Measurements from ENCODE around the gene CFAP99. TPM values are rescaled to one million over a fixed set of nuclear protein-coding genes. Genes with fewer than 3 reads are reported as not detected.

Gene CFAP99
- total and polyA plus RNA-seq, 9 of the 15 experiments (the other 6 are each of a cell fraction or from before 2014, with no cell fraction given): 0.07 to 0.18 (median 0.09) TPM; not detected in 6

DNA sequence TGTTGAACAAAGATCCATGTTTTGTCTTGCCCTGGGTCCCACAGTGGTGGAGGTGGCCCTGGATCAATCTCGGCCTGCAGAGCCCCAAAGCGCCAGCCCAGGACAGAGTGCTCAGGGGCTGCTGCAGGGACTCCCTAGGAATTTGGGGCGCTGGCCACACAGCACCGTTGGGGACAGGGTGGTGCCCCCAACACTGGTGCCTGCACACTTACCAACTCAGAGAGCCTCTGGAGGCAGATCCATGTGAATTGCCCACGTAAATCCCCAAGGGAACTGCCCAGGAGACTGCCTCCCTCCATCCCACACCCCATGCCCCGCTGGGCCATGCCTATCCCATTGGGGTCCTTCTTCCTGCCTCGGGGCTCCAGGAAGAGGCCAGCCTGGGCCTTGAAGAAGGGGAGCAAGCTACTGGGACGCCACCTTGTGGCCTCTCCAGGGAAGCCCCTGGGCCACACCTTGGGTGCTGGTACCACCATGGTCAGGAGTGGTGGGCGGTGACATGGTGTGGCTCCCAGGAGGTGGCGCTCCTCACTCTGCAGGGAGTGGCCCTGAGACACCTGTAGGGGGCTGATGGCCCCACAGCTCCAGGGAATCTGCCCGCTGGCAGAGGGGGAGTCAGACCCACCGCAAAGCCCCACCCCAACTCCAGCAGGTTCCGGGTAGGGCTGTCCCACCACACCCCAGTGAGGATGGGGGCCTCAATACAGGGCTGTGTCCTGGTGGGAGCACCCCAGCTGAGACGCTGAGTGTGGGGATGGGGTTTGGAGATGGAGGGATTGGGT is 22.8 kb downstream of the CFAP99 start (continued):
- TF ChIP-seq, protein P1, sequence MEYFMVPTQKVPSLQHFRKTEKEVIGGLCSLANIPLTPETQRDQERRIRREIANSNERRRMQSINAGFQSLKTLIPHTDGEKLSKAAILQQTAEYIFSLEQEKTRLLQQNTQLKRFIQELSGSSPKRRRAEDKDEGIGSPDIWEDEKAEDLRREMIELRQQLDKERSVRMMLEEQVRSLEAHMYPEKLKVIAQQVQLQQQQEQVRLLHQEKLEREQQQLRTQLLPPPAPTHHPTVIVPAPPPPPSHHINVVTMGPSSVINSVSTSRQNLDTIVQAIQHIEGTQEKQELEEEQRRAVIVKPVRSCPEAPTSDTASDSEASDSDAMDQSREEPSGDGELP (CRISPR knock-in tag; IDR thresholded peaks at IDR 0.05; ENCODE audit: borderline replicate concordance): peak; percentile 90
- no peak for TF ChIP-seq HDAC6 (IDR thresholded peaks at IDR 0.05; ENCODE audit: low read depth, low read length)
- no peak for TF ChIP-seq HOXB6 (CRISPR knock-in tag; IDR thresholded peaks at IDR 0.05; ENCODE audit: borderline replicate concordance)
- no peak for TF ChIP-seq IFI16 (CRISPR knock-in tag; IDR thresholded peaks at IDR 0.05)
- no peak for TF ChIP-seq EHMT2 (IDR thresholded peaks at IDR 0.05)
- no peak for TF ChIP-seq ZNF133 (CRISPR knock-in tag; IDR thresholded peaks at IDR 0.05)
- no peak for TF ChIP-seq ZNF143 (CRISPR knock-in tag; IDR thresholded peaks at IDR 0.05)
- TF ChIP-seq NFYB (IDR thresholded peaks at IDR 0.05; ENCODE audit: extremely low read depth, insufficient read length): no peak
- no peak for TF ChIP-seq ZNF311 (CRISPR knock-in tag; IDR thresholded peaks at IDR 0.05)
- TF ChIP-seq MAFF (IDR thresholded peaks at IDR 0.05; ENCODE audit: low read length): no peak
- peak; percentile 90 for TF ChIP-seq XRCC5 (IDR thresholded peaks at IDR 0.05; ENCODE audit: low read depth, low read length)
- TF ChIP-seq DNMT1 (IDR thresholded peaks at IDR 0.05): no peak
- TF ChIP-seq RBM14 (IDR thresholded peaks at IDR 0.05; ENCODE audit: borderline replicate concordance, insufficient read depth, low read depth, low read length): no peak
- no peak for TF ChIP-seq NR3C1 (CRISPR knock-in tag; IDR thresholded peaks at IDR 0.05)
- no peak for TF ChIP-seq ZNF583 (CRISPR knock-in tag; IDR thresholded peaks at IDR 0.05)
- TF ChIP-seq FOXK1 (CRISPR knock-in tag; IDR thresholded peaks at IDR 0.05; ENCODE audit: borderline replicate concordance): 0 out of 2 replicates have a peak, but pooled peaks have one; percentile 24
- no peak for TF ChIP-seq ZHX1 (conservative IDR thresholded peaks at IDR 0.05; ENCODE audit: low read length)
- TF ChIP-seq ADNP (tag; IDR thresholded peaks at IDR 0.05): no peak
- TF ChIP-seq KDM1A (IDR thresholded peaks at IDR 0.05): no peak
- no peak for TF ChIP-seq ETV6 (IDR thresholded peaks at IDR 0.05; ENCODE audit: borderline replicate concordance in 1 of 2, low read depth in 2 of 2, low read length in 1 of 2)
- no peak for TF ChIP-seq ETV6 (CRISPR knock-in tag; IDR thresholded peaks at IDR 0.05; ENCODE audit: borderline replicate concordance)
- TF ChIP-seq ZNF764 (CRISPR knock-in tag; IDR thresholded peaks at IDR 0.05; ENCODE audit: low read depth): 0 out of 2 replicates have a peak, but pooled peaks have one; percentile 26
- TF ChIP-seq ZNF280A (IDR thresholded peaks at IDR 0.05; ENCODE audit: low read depth, partially characterized antibody): no peak
- no peak for TF ChIP-seq ZC3H8 (IDR thresholded peaks at IDR 0.05)

Measured in K562 (cell line).